ENCODE results near the gene SLC16A9.

Gene SLC16A9

DNA sequence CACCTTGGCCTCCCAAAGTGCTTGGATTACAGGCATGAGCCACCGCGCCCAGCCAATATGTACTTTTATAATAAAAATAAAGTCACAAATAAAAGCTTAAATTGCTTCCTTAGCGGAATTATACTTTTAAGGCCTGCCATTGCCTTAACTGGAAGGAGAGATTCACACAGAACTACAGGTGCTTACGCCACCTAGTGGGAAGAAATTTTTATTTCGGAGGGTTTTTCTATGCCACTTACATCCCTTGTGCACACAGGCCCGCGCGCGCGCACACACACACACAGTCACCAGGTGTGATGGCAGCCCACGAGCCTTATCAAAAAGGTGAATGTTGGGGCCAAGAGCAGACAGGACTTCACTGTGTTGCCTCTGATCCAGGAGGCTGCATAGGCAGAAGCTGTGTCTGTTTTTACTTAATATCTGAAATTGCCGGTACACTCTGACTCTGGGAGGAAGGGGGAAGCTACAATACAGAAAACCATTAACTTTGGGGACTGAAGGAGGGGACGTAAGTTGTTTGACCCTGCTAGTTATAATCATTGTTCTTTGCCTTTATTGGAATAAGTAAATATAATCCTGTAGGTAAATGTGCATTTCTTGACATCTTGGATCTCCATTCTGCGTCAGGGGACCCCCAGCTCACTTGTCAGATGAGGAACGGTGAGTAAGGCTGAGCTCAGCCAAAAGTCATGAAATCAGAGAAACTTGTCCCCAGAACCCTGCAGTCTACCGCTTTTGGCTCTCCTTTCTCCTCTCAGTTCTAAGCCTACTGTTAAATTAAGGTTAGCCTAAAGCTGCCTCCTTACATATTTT is 87.1 kb downstream of the SLC16A9 start:
- no peaks in the 10 kb centered on the region for H3K9me3 ChIP-seq (ENCODE audit: control insufficient read depth, low read length)
- no peaks in the 10 kb centered on the region for H3K36me3 ChIP-seq (ENCODE audit: control insufficient read depth, insufficient read depth, low read length)
- H3K27me3 ChIP-seq (ENCODE audit: control insufficient read depth, insufficient read depth, low read length): no peaks in the 10 kb centered on the region
- H3K4me3 ChIP-seq (ENCODE audit: low read length): no peak overlapping the region
- H3K9ac ChIP-seq (ENCODE audit: low read length): no peak overlapping the region
- H3K4me1 ChIP-seq (ENCODE audit: control insufficient read depth, insufficient read depth, low read length): no peaks in the 10 kb centered on the region

DNA sequence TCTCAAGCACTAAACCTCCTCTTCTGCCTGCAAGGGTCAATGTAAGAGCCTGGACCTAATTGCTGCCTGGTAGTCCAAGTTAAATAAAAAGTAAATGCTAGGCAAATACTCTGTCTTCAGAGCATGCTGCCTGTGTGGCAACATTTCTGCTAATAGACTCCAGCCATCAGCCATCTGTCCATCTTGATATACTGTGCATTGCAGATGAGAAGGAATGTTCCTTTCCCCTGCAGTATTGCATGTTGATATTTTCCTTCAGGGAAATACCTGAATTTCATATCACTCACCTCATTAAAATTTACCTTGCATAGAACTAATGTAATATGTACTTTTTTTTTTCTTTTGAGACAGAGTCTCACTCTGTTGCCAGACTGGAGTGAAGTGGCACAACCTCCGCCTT is 87.9 kb downstream of the SLC16A9 start:
- H3K9ac ChIP-seq (ENCODE audit: low read length): no peak overlapping the region
- H3K9me3 ChIP-seq (ENCODE audit: control insufficient read depth, low read length): no peaks in the 10 kb centered on the region
- H3K27me3 ChIP-seq (ENCODE audit: control insufficient read depth, insufficient read depth, low read length): no peaks in the 10 kb centered on the region
- no peak overlapping the region for H3K4me3 ChIP-seq (ENCODE audit: low read length)
- no peaks in the 10 kb centered on the region for H3K36me3 ChIP-seq (ENCODE audit: control insufficient read depth, insufficient read depth, low read length)
- H3K4me1 ChIP-seq (ENCODE audit: control insufficient read depth, insufficient read depth, low read length): no peaks in the 10 kb centered on the region

DNA sequence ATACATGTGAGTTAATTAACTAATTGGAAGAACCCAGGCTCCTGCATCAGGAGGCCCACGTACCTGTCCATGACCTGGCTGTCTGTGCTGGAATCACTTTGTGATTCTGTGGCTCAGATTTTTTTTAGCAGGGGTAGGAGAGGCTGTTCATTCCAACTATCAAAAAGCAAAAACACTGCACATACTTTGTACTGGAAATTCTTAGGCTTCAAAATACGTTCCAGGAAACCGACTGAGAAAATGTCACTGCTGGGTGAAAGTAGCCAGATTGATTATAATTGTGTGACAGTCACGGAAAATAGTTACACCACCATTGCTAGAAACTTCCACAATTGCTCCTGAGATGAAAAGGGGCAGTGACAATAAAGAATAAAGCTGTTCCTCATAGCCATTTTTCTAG is 91.0 kb downstream of the SLC16A9 start:
- Histone ChIP-seq H3K36me3 (ENCODE audit: control insufficient read depth, insufficient read depth, low read length) (no peaks in the 10 kb centered on the region), H3K9ac (ENCODE audit: low read length) (no peak overlapping the region), H3K4me3 (ENCODE audit: low read length) (no peak overlapping the region), H3K4me1 (ENCODE audit: control insufficient read depth, insufficient read depth, low read length) (no peaks in the 10 kb centered on the region), H3K9me3 (ENCODE audit: control insufficient read depth, low read length) (no peaks in the 10 kb centered on the region), H3K27me3 (ENCODE audit: control insufficient read depth, insufficient read depth, low read length) (no peaks in the 10 kb centered on the region)

DNA sequence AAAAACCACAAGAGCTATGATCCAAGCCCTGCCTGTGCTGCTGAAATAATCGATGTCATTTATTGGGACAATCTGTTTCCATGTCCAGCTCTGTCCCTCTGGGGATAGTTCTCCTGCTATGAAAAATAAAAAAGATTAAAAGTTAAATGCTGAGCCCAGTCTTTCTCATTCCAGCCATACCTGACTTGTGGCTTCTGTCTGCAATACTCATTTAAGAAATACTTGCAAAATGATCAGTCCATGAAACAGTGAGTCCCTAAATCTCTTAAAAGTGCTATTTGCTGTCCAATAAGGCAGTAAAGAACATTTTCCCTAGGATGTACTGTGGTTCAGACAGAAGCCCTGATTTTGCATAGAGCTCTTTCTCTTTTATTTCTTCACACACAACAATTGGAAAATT is 91.7 kb downstream of the SLC16A9 start:
- H3K9ac ChIP-seq (ENCODE audit: low read length): no peak overlapping the region
- no peaks in the 10 kb centered on the region for H3K4me1 ChIP-seq (ENCODE audit: control insufficient read depth, insufficient read depth, low read length)
- H3K9me3 ChIP-seq (ENCODE audit: control insufficient read depth, low read length): no peaks in the 10 kb centered on the region
- no peaks in the 10 kb centered on the region for H3K36me3 ChIP-seq (ENCODE audit: control insufficient read depth, insufficient read depth, low read length)
- H3K27me3 ChIP-seq (ENCODE audit: control insufficient read depth, insufficient read depth, low read length): no peaks in the 10 kb centered on the region
- H3K4me3 ChIP-seq (ENCODE audit: low read length): no peak overlapping the region

DNA sequence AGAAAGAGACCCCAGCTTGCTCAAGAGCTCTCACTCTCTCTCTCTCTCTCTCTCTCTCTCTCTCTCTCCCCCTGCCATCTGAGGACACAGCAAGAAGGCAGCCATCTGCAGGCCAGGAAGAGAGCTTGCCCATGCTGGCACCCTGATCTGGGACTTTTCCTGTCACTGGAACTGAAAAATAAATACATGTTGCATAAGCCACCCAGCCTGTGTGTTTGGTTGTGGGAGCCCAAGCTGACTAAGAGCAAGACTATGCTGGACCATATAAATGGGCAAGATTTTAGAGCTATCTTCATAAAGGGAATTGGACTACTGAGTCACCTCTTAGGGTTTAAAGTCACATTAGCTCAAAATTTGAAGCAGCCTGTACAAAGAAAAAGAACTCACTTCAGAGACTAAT is 98.6 kb downstream of the SLC16A9 start:
- Histone ChIP-seq H3K27me3 (ENCODE audit: control insufficient read depth, insufficient read depth, low read length) (no peaks in the 10 kb centered on the region), H3K4me1 (ENCODE audit: control insufficient read depth, insufficient read depth, low read length) (no peaks in the 10 kb centered on the region), H3K9ac (ENCODE audit: low read length) (no peak overlapping the region), H3K36me3 (ENCODE audit: control insufficient read depth, insufficient read depth, low read length) (no peaks in the 10 kb centered on the region), H3K9me3 (ENCODE audit: control insufficient read depth, low read length) (no peaks in the 10 kb centered on the region), H3K4me3 (ENCODE audit: low read length) (no peak overlapping the region)

DNA sequence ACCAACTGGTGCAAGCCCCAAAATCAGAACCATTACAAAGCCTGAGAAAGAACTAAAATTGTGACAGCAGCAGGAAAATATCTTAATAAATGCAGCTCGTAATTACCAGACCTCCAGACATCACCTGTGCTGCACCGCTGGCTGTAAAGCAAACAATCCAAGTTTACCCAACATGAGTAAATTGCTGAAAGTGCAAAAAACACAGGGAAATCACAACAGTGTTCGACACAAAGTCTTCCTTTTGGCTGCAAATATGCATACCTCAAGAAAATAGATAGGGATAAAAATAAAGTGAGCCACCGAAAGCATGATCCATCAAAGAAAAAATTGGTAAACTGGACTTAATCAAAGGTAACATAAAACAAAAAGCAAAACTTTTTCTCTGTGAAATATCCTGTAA is 101.7 kb downstream of the SLC16A9 start:
- H3K27me3 ChIP-seq (ENCODE audit: control insufficient read depth, insufficient read depth, low read length): no peaks in the 10 kb centered on the region
- H3K4me3 ChIP-seq (ENCODE audit: low read length): no peak overlapping the region
- H3K36me3 ChIP-seq (ENCODE audit: control insufficient read depth, insufficient read depth, low read length): no peaks in the 10 kb centered on the region
- H3K9ac ChIP-seq (ENCODE audit: low read length): no peak overlapping the region
- H3K9me3 ChIP-seq (ENCODE audit: control insufficient read depth, low read length): no peaks in the 10 kb centered on the region
- no peaks in the 10 kb centered on the region for H3K4me1 ChIP-seq (ENCODE audit: control insufficient read depth, insufficient read depth, low read length)

DNA sequence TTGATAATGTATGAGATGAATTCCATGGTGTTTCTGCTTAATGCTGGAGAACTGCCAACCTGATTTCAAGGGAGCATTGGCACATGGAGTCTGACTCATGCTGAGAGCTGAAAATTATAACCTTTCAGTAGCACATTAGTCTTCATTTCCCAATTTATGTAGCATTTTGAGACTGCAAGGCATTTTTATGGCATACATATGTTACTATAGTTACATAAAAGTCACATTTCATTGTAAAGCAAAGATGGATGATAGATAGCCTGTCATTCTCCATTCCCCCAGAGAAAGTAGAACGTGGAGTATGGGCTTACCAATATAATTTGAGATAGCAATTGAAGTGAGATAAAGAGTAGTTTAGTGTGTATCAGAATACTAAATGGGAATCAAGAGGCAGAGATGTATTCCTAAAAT is 103.1 kb downstream of the SLC16A9 start:
- Histone ChIP-seq H3K27me3 (ENCODE audit: control insufficient read depth, insufficient read depth, low read length) (no peaks in the 10 kb centered on the region), H3K4me1 (ENCODE audit: control insufficient read depth, insufficient read depth, low read length) (no peaks in the 10 kb centered on the region), H3K9ac (ENCODE audit: low read length) (no peak overlapping the region), H3K9me3 (ENCODE audit: control insufficient read depth, low read length) (no peaks in the 10 kb centered on the region), H3K36me3 (ENCODE audit: control insufficient read depth, insufficient read depth, low read length) (no peaks in the 10 kb centered on the region), H3K4me3 (ENCODE audit: low read length) (no peak overlapping the region)

DNA sequence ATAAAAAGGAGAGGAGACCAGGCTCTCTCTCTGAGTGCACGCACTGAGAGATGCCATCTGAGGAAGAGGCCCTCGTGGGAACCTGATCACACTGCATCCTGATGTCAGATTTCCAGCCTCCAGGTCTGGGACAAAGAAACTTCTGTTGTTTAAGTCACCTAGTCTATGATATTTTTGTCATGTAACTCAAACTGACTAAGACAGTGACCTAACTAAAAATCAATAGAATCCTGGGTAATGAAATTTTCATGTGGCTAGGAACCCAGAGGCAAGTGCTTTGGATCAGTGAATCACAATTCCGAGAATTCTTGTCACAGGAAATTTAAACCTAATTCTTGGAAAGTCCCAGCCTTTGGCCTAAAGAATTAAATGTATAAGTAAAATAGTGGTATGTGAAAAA is 107.7 kb downstream of the SLC16A9 start:
- no peaks in the 10 kb centered on the region for H3K4me1 ChIP-seq (ENCODE audit: control insufficient read depth, insufficient read depth, low read length)
- H3K36me3 ChIP-seq (ENCODE audit: control insufficient read depth, insufficient read depth, low read length): no peaks in the 10 kb centered on the region
- H3K9ac ChIP-seq (ENCODE audit: low read length): no peak overlapping the region
- no peaks in the 10 kb centered on the region for H3K27me3 ChIP-seq (ENCODE audit: control insufficient read depth, insufficient read depth, low read length)
- H3K4me3 ChIP-seq (ENCODE audit: low read length): no peak overlapping the region
- H3K9me3 ChIP-seq (ENCODE audit: control insufficient read depth, low read length): no peaks in the 10 kb centered on the region
